GM12878 (cell line): ENCODE measurements around the gene HOTAIR. TPM values are rescaled to one million over a fixed set of nuclear protein-coding genes. Genes with fewer than 3 reads are reported as not detected.

ENCODE experiments used
- ATAC-seq: fragments of 200-7000 bp; cut with Tn5 transposase; 3 replicates; pipeline ENCODE4 v1.9.1; 2020; ENCODE audit warnings: mild to moderate bottlenecking, moderate library complexity
- BruUV-seq: library from RNA; stranded (reverse); fragments of 400-500 nt; replicated peaks from 2 replicates; lab custom pipeline; 2021; lab: Mats Ljungman, UMichigan
- CTCF ChIA-PET: fragments of 300-600 bp; sonication (Branson Sonifier 250); formaldehyde crosslinking; extraction: SDS; loops from one replicate; lab custom pipeline; 2021; ENCODE audit warnings: inconsistent platforms; lab: Yijun Ruan, JAX
- POLR2A ChIA-PET: fragments of 350-600 bp; formaldehyde crosslinking; extraction: SDS; loops from one replicate; lab custom pipeline; 2021; ENCODE audit warnings: inconsistent platforms; lab: Charles Lee
- RAD21 ChIA-PET: fragments of 300-600 bp; sonication (Branson Sonifier 250); formaldehyde crosslinking; loops from one replicate; lab custom pipeline; 2023; ENCODE audit warnings: antibody characterized with exemption; ENCODE audit not compliant: unreplicated experiment; lab: Charles Lee
- SMC1A ChIA-PET: fragments of 300-600 bp; sonication (Branson Sonifier 250); formaldehyde crosslinking; loops from one replicate; lab custom pipeline; 2023; ENCODE audit not compliant: unreplicated experiment, uncharacterized antibody; lab: Charles Lee
- DNase-seq: peaks from one replicate; pipeline ENCODE4 v3.0.0-alpha.2; 2011; ENCODE audit warnings: low read depth, low spot score
- FAIRE-seq: peaks from 3 replicates; lab custom pipeline; 2011; peaks lifted over from hg19 to GRCh38; lab: Jason Lieb, UNC
- H2AFZ ChIP-seq: 2 replicates; pipeline ENCODE4 v1.6.0; 2011; ENCODE audit warnings: low read depth, low read length, control low read depth; ENCODE audit not compliant: control insufficient read depth
- H3K27ac ChIP-seq: 2 replicates; pipeline ENCODE4 v1.5.1; 2011; ENCODE audit warnings: control low read depth; ENCODE audit not compliant: control insufficient read depth, insufficient read depth
- H3K27me3 ChIP-seq, 2 experiments: replicated peaks in 1 of 2; 2 replicates each; pipeline versions ENCODE4 v1.6.0 to v1.6.1; 2011; ENCODE audit warnings: low read length in 1 of 2; ENCODE audit not compliant: control insufficient read depth in 2 of 2, insufficient read depth in 2 of 2
- H3K36me3 ChIP-seq, 2 experiments: 2 replicates each; pipeline ENCODE4 v1.5.1; 2011; ENCODE audit warnings: low read length in 1 of 2; ENCODE audit not compliant: control insufficient read depth in 2 of 2, insufficient read depth in 2 of 2
- H3K4me1 ChIP-seq: 2 replicates; pipeline ENCODE4 v1.6.1; 2011; ENCODE audit warnings: mild to moderate bottlenecking, low read length, moderate library complexity, mixed read lengths; ENCODE audit not compliant: control insufficient read depth, insufficient read depth
- H3K4me2 ChIP-seq: 2 replicates; pipeline ENCODE4 v1.6.0; 2011; ENCODE audit warnings: control low read depth; ENCODE audit not compliant: control insufficient read depth, insufficient read depth
- H3K4me3 ChIP-seq: fragments of 200-600 bp; sonication (generic); 2 replicates; pipeline ENCODE4 v1.5.1; 2016
- H3K79me2 ChIP-seq: 2 replicates; pipeline ENCODE4 v1.6.0; 2011; ENCODE audit warnings: low read length; ENCODE audit not compliant: control insufficient read depth, insufficient read depth
- H3K9ac ChIP-seq: 2 replicates; pipeline ENCODE4 v1.8.0; 2011; ENCODE audit warnings: low read length, control low read depth, mixed read lengths; ENCODE audit not compliant: control insufficient read depth, insufficient read depth
- H3K9me3 ChIP-seq: replicated peaks from 3 replicates; pipeline ENCODE4 v1.5.1; 2011; ENCODE audit warnings: mild to moderate bottlenecking, low read length; ENCODE audit not compliant: control insufficient read depth, insufficient read depth
- H4K20me1 ChIP-seq: 2 replicates; pipeline ENCODE4 v1.6.0; 2011; ENCODE audit not compliant: control insufficient read depth, insufficient read depth
- ASH2L ChIP-seq: fragments of 300-600, 200-600 bp; sonication (generic); IDR thresholded peaks from 2 replicates; pipeline ENCODE4 v1.6.1; 2017; ENCODE audit warnings: low read depth, mild to moderate bottlenecking, borderline replicate concordance
- BHLHE40 ChIP-seq, 2 experiments: fragments of 450-650 bp in 1 of 2; IDR thresholded peaks; 2 replicates each; pipeline ENCODE4 v1.6.1; 2011 to 2017; ENCODE audit warnings: low read depth in 2 of 2, borderline replicate concordance in 1 of 2, improper control_type of control experiment in 1 of 2, low read length in 1 of 2, mild to moderate bottlenecking in 1 of 2
- BRCA1 ChIP-seq: IDR thresholded peaks from 2 replicates; pipeline ENCODE4 v1.6.1; 2011; ENCODE audit warnings: low read depth, low read length, improper control_type of control experiment
- CEBPB ChIP-seq, 2 experiments: fragments of 150-350 bp in 1 of 2; IDR thresholded peaks; 2 replicates each; pipeline ENCODE4 v1.6.1; 2012 to 2014; ENCODE audit warnings: low read depth in 2 of 2, low read length in 2 of 2, borderline replicate concordance in 1 of 2, inconsistent platforms in 1 of 2
- CHD1 ChIP-seq: IDR thresholded peaks from 2 replicates; pipeline ENCODE4 v1.6.1; 2012; ENCODE audit warnings: low read depth, low read length, improper control_type of control experiment
- HDGF ChIP-seq: fragments of 450-650 bp; IDR thresholded peaks from 2 replicates; pipeline ENCODE4 v1.6.1; 2016; ENCODE audit warnings: antibody characterized with exemption
- KAT2A ChIP-seq: conservative IDR thresholded peaks from 2 replicates; pipeline ENCODE4 v1.6.1; 2011; ENCODE audit warnings: low read depth, low read length; ENCODE audit not compliant: control insufficient read depth
- MEF2A ChIP-seq: IDR thresholded peaks from 2 replicates; pipeline ENCODE4 v1.6.1; 2011; ENCODE audit warnings: low read depth, mild to moderate bottlenecking, low read length, moderate library complexity; ENCODE audit not compliant: insufficient read depth
- NBN ChIP-seq: fragments of 450-650 bp; IDR thresholded peaks from 2 replicates; pipeline ENCODE4 v1.6.1; 2016
- NR2C1 ChIP-seq: fragments of 450-650 bp; IDR thresholded peaks from 2 replicates; pipeline ENCODE4 v1.6.1; 2017; ENCODE audit warnings: antibody characterized with exemption, mild to moderate bottlenecking, moderate library complexity
- RBBP5 ChIP-seq: fragments of 200-600 bp; sonication (generic); conservative IDR thresholded peaks from 2 replicates; pipeline ENCODE4 v1.6.1; 2016
- SIX5 ChIP-seq: IDR thresholded peaks from 2 replicates; pipeline ENCODE4 v1.6.1; 2011; ENCODE audit warnings: mild to moderate bottlenecking, low read depth, low read length, moderate library complexity; ENCODE audit not compliant: severe bottlenecking
- SREBF2 ChIP-seq: IDR thresholded peaks from 2 replicates; pipeline ENCODE4 v1.6.1; 2012; ENCODE audit warnings: mild to moderate bottlenecking, low read length
- ZNF207 ChIP-seq: fragments of 450-650 bp; IDR thresholded peaks from 2 replicates; pipeline ENCODE4 v1.6.1; 2014; ENCODE audit warnings: antibody characterized with exemption, mild to moderate bottlenecking, borderline replicate concordance
- ZNF687 ChIP-seq: fragments of 450-650 bp; IDR thresholded peaks from 2 replicates; pipeline ENCODE4 v1.6.1; 2017; ENCODE audit warnings: mild to moderate bottlenecking, moderate library complexity
- WGBS: methylation state at CpG from one replicate; pipeline ENCODE4 v1.1.6; 2016; ENCODE audit warnings: low lambda C conversion rate; ENCODE audit not compliant: insufficient replicate concordance, insufficient coverage; ENCODE audit errors: missing lambda C conversion rate; 5-methylcytosine and 5-hydroxymethylcytosine counted together
- in situ Hi-C: fragments of 300-500 bp; cut with MboI; formaldehyde crosslinking; loops from 9 replicates; pipeline ENCODE4 v1.14.3; 2018; ENCODE audit warnings: mixed read lengths
- intact Hi-C: fragments of 100-400 bp; cut with micrococcal nuclease; formaldehyde crosslinking; loops from one replicate; pipeline ENCODE4 v1.14.2; 2022; ENCODE audit not compliant: unreplicated experiment
- polyA plus RNA-seq, 11 experiments: library from polyadenylated mRNA; depleted of rRNA in 4 of 11; unstranded in 6 of 11; stranded (reverse) in 5 of 11; fragments of >200 nt; fragmentation: Nextera tagmentation in 4 of 11; fragmentation: Illumina TruSeq in 1 of 11; extraction: Ambion mirVana in 4 of 11; extraction: Trizol in 1 of 11; gene quantifications; 1 replicate in 1 of 11; 2 replicates in 10 of 11; pipeline versions ENCODE4 v1.2.1 to v1.2.3, GENCODE V29; 2011 to 2016; ENCODE audit warnings: inconsistent platforms in 2 of 11, missing spikeins in 2 of 11, low read depth in 1 of 11
- total RNA-seq, 4 experiments: library from RNA; depleted of rRNA in 3 of 4; stranded (reverse); fragments of >200 nt in 3 of 4; fragmentation: Illumina TruSeq in 1 of 4; extraction: Trizol in 1 of 4; gene quantifications; 2 replicates each; pipeline versions ENCODE4 v1.2.1 to v1.2.3, GENCODE V29; 2013 to 2021
- TF ChIP-seq, protein P1 (sequence below): IDR thresholded peaks from 2 replicates; pipeline ENCODE4 v1.6.1; 2012; ENCODE audit warnings: low read depth, low read length, improper control_type of control experiment
- TF ChIP-seq, protein P2 (sequence below): fragments of 450-650 bp; IDR thresholded peaks from 2 replicates; pipeline ENCODE4 v1.6.1; 2017; ENCODE audit warnings: mild to moderate bottlenecking, moderate library complexity

Gene HOTAIR
- total and polyA plus RNA-seq, 10 of the 15 experiments (the other 5 are each of a cell fraction or from before 2014, with no cell fraction given): not detected

DNA sequence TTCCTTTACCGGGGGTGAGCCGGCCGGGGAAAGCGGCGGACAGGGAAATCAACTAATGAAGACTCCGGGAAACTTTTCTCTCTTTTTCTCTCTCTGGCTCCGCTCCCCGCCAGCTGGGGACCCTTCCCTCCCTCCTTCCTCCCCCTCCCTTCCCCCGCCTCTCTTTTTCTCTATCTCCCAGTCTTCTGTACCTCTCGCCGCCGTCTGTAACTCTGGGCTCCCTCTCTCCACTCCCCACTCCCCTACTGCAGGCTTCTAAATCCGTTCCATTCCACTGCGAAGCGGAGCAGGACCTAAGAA, 8.7 kb downstream of the HOTAIR start:
- no peaks in the 10 kb centered on the region for H3K4me1 ChIP-seq
- SMC1A ChIA-PET: no interaction called here
- FAIRE-seq (no peak), DNase-seq (no peak), ATAC-seq (no peak)
- CTCF ChIA-PET: no interaction called here
- no peak overlapping the region for H3K4me2 ChIP-seq
- no peaks in the 10 kb centered on the region for H3K79me2 ChIP-seq
- WGBS: 5% methylated on average over 14 of the region's 15 CpGs
- RAD21 ChIA-PET: no interaction called here
- H2AFZ ChIP-seq: no peak overlapping the region
- H3K9me3 ChIP-seq: no peaks in the 10 kb centered on the region
- no peaks in the 10 kb centered on the region for H3K36me3 ChIP-seq
- intact Hi-C loops: no loop called here
- in situ Hi-C loops: no loop called here
- POLR2A ChIA-PET: no interaction called here
- H3K9ac ChIP-seq: no peak overlapping the region
- H3K27me3 ChIP-seq: peaks cover 31 to 62% of the 10 kb centered on the region in 2 experiments
- no peak overlapping the region for H3K27ac ChIP-seq
- no TSS peak for BruUV-seq
- H4K20me1 ChIP-seq: no peaks in the 10 kb centered on the region; the same call in 1 of the 2 replicates
- no peak overlapping the region for H3K4me3 ChIP-seq
- TF ChIP-seq KAT2A (no peak), CEBPB (IDR thresholded peaks at IDR 0.05; ENCODE audit: borderline replicate concordance in 1 of 2, low read depth in 2 of 2, low read length in 2 of 2) (no peak), CHD1 (no peak), SREBF2 (no peak), NBN (no peak), NR2C1 (no peak), RBBP5 (no peak), BHLHE40 (IDR thresholded peaks at IDR 0.05; ENCODE audit: borderline replicate concordance in 1 of 2, low read depth in 2 of 2, low read length in 1 of 2) (no peak), HDGF (no peak), MEF2A (no peak), ZNF687 (no peak), ASH2L (no peak), BRCA1 (no peak), SIX5 (no peak), ZNF207 (no peak)
- TF ChIP-seq, protein P1, sequence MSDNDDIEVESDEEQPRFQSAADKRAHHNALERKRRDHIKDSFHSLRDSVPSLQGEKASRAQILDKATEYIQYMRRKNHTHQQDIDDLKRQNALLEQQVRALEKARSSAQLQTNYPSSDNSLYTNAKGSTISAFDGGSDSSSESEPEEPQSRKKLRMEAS: no peak
- TF ChIP-seq, protein P2, sequence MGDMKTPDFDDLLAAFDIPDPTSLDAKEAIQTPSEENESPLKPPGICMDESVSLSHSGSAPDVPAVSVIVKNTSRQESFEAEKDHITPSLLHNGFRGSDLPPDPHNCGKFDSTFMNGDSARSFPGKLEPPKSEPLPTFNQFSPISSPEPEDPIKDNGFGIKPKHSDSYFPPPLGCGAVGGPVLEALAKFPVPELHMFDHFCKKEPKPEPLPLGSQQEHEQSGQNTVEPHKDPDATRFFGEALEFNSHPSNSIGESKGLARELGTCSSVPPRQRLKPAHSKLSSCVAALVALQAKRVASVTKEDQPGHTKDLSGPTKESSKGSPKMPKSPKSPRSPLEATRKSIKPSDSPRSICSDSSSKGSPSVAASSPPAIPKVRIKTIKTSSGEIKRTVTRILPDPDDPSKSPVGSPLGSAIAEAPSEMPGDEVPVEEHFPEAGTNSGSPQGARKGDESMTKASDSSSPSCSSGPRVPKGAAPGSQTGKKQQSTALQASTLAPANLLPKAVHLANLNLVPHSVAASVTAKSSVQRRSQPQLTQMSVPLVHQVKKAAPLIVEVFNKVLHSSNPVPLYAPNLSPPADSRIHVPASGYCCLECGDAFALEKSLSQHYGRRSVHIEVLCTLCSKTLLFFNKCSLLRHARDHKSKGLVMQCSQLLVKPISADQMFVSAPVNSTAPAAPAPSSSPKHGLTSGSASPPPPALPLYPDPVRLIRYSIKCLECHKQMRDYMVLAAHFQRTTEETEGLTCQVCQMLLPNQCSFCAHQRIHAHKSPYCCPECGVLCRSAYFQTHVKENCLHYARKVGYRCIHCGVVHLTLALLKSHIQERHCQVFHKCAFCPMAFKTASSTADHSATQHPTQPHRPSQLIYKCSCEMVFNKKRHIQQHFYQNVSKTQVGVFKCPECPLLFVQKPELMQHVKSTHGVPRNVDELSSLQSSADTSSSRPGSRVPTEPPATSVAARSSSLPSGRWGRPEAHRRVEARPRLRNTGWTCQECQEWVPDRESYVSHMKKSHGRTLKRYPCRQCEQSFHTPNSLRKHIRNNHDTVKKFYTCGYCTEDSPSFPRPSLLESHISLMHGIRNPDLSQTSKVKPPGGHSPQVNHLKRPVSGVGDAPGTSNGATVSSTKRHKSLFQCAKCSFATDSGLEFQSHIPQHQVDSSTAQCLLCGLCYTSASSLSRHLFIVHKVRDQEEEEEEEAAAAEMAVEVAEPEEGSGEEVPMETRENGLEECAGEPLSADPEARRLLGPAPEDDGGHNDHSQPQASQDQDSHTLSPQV: no peak
- TF ChIP-seq, all 136 proteins: peak for 0
